Calu3 (cell line): Measurements from ENCODE around the gene MYL4. TPM values are rescaled to one million over a fixed set of nuclear protein-coding genes. Genes with fewer than 3 reads are reported as not detected.

Source experiments
- BruUV-seq: library from RNA; stranded (reverse); fragments of 400-500 nt; replicated peaks from 2 replicates; lab custom pipeline; 2021; lab: Mats Ljungman, UMichigan
- CTCF ChIA-PET: fragments of 300-600 bp; sonication (Branson Sonifier 250); formaldehyde crosslinking; loops from one replicate; lab custom pipeline; 2022; ENCODE audit warnings: antibody characterized with exemption; lab: Charles Lee
- DNase-seq: peaks from one replicate; pipeline ENCODE4 v3.0.0; 2022
- H3K27ac Mint-ChIP-seq: one replicate; pipeline ENCODE4 v1.8.0; 2022; ENCODE audit warnings: mixed read lengths; ENCODE audit not compliant: unreplicated experiment
- H3K27me3 Mint-ChIP-seq: one replicate; pipeline ENCODE4 v1.8.0; 2022; ENCODE audit warnings: mixed read lengths; ENCODE audit not compliant: unreplicated experiment
- H3K36me3 Mint-ChIP-seq: one replicate; pipeline ENCODE4 v1.8.0; 2022; ENCODE audit warnings: mild to moderate bottlenecking, moderate library complexity, mixed read lengths; ENCODE audit not compliant: insufficient read depth, unreplicated experiment
- H3K4me1 Mint-ChIP-seq: one replicate; pipeline ENCODE4 v1.8.0; 2022; ENCODE audit warnings: mild to moderate bottlenecking, low read depth, mixed read lengths; ENCODE audit not compliant: unreplicated experiment
- H3K4me3 Mint-ChIP-seq: one replicate; pipeline ENCODE4 v1.8.0; 2022; ENCODE audit warnings: mild to moderate bottlenecking, low read depth, moderate library complexity, mixed read lengths; ENCODE audit not compliant: unreplicated experiment
- H3K9me3 Mint-ChIP-seq: one replicate; pipeline ENCODE4 v1.8.0; 2022; ENCODE audit warnings: low read depth, mixed read lengths; ENCODE audit not compliant: unreplicated experiment
- intact Hi-C: fragments of 100-400 bp; cut with micrococcal nuclease; formaldehyde crosslinking; loops from one replicate; pipeline ENCODE4 v1.10.0; 2022; ENCODE audit not compliant: unreplicated experiment
- total RNA-seq: library from RNA; stranded (reverse); gene quantifications from 2 replicates; pipeline ENCODE4 v1.2.3, GENCODE V29; 2022
- TF ChIP-seq, protein P1 (sequence below): fragments of 200-600 bp; IDR thresholded peaks from one replicate; pipeline ENCODE4 v1.8.0; 2022; ENCODE audit warnings: antibody characterized with exemption; ENCODE audit not compliant: unreplicated experiment

The MYL4 gene
- total RNA-seq, 1 experiment from 2014 or later = not detected

- BruUV-seq = no TSS peak
- peaks cover 60% of the 10 kb centered on the region for H3K4me1 Mint-ChIP-seq
- no peak for DNase-seq
- intact Hi-C loops = no loop called here
- CTCF ChIA-PET = interaction anchor here (0.7 to 1.0 kb wide), 4 partner anchors 14 to 53 kb away, joined by 3 to 5 read pairs (median 3); no protein-coding TSS in a partner anchor
- peaks cover 2% of the 10 kb centered on the region for H3K9me3 Mint-ChIP-seq
- H3K27ac Mint-ChIP-seq = peak overlapping the region; percentile 55
- H3K27me3 Mint-ChIP-seq = no peaks in the 10 kb centered on the region
- peak overlapping the region; percentile 7 for H3K4me3 Mint-ChIP-seq
- TF ChIP-seq, protein P1, sequence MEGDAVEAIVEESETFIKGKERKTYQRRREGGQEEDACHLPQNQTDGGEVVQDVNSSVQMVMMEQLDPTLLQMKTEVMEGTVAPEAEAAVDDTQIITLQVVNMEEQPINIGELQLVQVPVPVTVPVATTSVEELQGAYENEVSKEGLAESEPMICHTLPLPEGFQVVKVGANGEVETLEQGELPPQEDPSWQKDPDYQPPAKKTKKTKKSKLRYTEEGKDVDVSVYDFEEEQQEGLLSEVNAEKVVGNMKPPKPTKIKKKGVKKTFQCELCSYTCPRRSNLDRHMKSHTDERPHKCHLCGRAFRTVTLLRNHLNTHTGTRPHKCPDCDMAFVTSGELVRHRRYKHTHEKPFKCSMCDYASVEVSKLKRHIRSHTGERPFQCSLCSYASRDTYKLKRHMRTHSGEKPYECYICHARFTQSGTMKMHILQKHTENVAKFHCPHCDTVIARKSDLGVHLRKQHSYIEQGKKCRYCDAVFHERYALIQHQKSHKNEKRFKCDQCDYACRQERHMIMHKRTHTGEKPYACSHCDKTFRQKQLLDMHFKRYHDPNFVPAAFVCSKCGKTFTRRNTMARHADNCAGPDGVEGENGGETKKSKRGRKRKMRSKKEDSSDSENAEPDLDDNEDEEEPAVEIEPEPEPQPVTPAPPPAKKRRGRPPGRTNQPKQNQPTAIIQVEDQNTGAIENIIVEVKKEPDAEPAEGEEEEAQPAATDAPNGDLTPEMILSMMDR = no peak
- no peaks in the 10 kb centered on the region for H3K36me3 Mint-ChIP-seq
These were observed 17.0 kb downstream of the MYL4 start for GRCh38 chr17:47225911-47226688.

GRCh38 chr17:47227862-47228261, 18.7 kb downstream of the MYL4 start:
- TF ChIP-seq, protein P1 = no peak
- intact Hi-C loops = no loop called here
- DNase-seq = no peak
- Mint-ChIP-seq H3K27me3 (no peaks in the 10 kb centered on the region), H3K27ac (no peak overlapping the region), H3K9me3 (peaks cover 2% of the 10 kb centered on the region), H3K4me3 (no peak overlapping the region), H3K4me1 (peaks cover 54% of the 10 kb centered on the region), H3K36me3 (no peaks in the 10 kb centered on the region)
- CTCF ChIA-PET = no interaction called here
- BruUV-seq = no TSS peak

DNA sequence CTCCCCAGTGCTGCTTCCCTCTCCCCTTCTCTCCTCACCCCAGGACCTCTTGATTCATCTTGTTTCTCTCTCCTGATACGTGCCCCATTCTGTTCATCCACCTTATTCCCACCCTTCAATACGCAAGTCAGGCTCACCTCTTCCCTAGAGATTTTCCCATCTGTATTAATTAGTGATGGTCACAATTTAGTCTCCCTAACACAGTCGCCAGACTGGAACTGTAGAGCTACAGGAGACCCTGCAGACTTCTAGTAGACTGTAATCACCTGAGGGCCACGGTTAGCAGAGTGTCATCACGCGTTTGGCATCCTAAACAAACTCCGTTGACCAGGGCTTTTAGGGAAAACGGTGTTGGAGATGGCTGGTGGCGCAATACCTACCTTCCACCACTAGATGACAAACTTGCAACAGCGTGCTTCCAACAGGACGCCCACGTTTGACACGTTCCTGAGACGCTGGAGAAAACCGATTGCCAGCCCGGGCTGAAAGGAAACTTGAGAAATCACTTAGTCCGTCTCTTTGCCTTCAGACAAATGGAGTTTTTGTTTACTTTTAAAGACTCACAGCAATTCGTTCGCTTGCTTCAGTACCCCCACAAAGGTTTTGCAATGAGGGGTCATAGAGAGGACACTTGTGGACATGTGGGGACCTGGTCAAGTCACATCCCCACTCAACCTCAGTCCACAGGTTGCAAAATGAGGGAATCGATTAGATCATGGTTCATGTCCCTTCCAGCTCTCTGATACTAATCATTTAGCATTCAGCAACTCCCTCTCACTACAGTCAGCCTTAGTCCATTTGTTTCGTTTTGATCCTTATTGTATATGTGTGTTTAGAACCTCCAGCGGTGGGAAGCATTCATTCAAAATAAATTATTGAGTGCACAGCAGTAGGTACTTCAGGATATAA, 20.6 kb downstream of the MYL4 start:
- no peaks in the 10 kb centered on the region for H3K9me3 Mint-ChIP-seq
- H3K27me3 Mint-ChIP-seq = no peaks in the 10 kb centered on the region
- H3K27ac Mint-ChIP-seq = peak overlapping the region; percentile 14
- no TSS peak for BruUV-seq
- H3K4me3 Mint-ChIP-seq = peak overlapping the region; percentile 6
- CTCF ChIA-PET = interaction anchor here (0.5 to 2.7 kb wide), 6 partner anchors 10 to 387 kb away, joined by 3 to 34 read pairs (median 6); no protein-coding TSS in a partner anchor
- intact Hi-C loops = loop anchor here (1.0 kb wide), 1 partner anchor 86 kb away; no protein-coding TSS in a partner anchor
- peak; percentile 91 for DNase-seq
- TF ChIP-seq, protein P1 = peak; percentile 96
- H3K36me3 Mint-ChIP-seq = no peaks in the 10 kb centered on the region
- H3K4me1 Mint-ChIP-seq = peaks cover 35% of the 10 kb centered on the region

GRCh38 chr17:47230864-47231263, 21.7 kb downstream of the MYL4 start:
- CTCF ChIA-PET = interaction anchor here (0.6 to 2.7 kb wide), 7 partner anchors 9 to 385 kb away, joined by 3 to 34 read pairs (median 6); no protein-coding TSS in a partner anchor
- Mint-ChIP-seq H3K27me3 (no peaks in the 10 kb centered on the region), H3K9me3 (no peaks in the 10 kb centered on the region), H3K36me3 (no peaks in the 10 kb centered on the region), H3K4me3 (no peak overlapping the region), H3K4me1 (peaks cover 24% of the 10 kb centered on the region), H3K27ac (no peak overlapping the region)
- TF ChIP-seq, protein P1 = no peak
- BruUV-seq = no TSS peak
- DNase-seq = no peak
- intact Hi-C loops = no loop called here
